HCEC 1CT (cell line): ENCODE results near the gene PON1.

ENCODE experiments used
- DNase-seq: peaks from one replicate; pipeline ENCODE4 v3.0.0-alpha.2; 2017

Gene PON1

GRCh38 chr7:95250571-95250970 is 73.8 kb downstream of the PON1 start:
- no peak for DNase-seq
